Measurements from ENCODE around the gene CYB5D1.

CYB5D1 gene

DNA sequence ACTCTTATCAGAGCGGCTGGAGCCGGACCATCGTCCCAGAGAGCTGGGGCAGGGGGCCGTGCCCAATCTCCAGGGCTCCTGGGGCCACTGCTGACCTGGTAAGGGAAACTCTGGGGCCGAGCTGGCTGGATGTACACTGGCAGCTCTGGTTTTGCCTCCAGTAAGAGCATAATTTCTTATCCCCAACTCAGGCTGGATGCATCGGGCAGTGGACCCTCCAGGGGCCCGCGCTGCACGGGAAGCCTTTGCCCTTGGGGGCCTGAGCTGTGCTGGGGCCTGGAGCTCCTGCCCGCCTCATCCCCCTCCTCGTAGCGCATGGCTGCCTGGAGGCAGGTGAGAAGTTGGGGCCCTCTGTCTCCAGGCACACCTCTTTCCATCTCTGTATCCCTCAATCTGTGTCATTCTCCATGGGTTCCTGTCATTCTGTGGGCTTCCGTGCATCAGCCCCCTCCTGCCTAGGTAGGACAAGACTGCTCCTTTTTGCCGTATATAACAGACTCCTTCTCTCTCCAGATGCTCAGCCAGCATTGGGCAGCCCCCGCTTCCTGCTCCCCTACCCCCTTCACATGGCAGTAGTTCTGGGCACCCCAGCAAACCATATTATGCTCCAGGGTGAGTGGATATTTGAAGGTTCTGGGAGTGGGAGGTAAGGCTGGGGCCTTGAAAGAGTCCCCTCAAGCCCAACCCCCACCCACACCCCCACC is 12.3 kb upstream of the CYB5D1 start:
- no peak for DNase-seq

- no peak for DNase-seq
Measured at GRCh38 chr17:7846063-7846735, 11.6 kb upstream of the CYB5D1 start.

- DNase-seq, result no peak
Measured at GRCh38 chr17:7846765-7847661, 10.8 kb upstream of the CYB5D1 start.

DNA sequence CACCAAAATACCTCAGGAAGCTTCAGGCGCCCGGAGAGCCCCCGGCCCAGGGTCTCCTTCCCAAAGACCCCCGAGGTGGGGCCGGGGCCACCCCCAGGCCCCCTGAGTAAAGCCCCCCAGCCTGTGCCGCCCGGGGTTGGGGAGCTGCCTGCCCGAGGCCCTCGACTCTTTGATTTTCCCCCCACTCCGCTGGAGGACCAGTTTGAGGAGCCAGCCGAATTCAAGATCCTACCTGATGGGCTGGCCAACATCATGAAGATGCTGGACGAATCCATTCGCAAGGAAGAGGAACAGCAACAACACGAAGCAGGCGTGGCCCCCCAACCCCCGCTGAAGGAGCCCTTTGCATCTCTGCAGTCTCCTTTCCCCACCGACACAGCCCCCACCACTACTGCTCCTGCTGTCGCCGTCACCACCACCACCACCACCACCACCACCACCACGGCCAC is 9.6 kb upstream of the CYB5D1 start:
- DNase-seq, result no peak

DNA sequence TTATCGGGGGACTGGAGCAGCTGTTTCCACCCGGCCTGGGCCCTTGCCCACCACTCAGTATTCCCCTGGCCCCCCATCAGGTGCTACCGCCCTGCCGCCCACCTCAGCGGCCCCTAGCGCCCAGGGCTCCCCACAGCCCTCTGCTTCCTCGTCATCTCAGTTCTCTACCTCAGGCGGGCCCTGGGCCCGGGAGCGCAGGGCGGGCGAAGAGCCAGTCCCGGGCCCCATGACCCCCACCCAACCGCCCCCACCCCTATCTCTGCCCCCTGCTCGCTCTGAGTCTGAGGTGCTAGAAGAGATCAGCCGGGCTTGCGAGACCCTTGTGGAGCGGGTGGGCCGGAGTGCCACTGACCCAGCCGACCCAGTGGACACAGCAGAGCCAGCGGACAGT is 9.1 kb upstream of the CYB5D1 start:
- DNase-seq, result no peak

- no peak for DNase-seq
Measured at GRCh38 chr17:7849130-7849750, 8.6 kb upstream of the CYB5D1 start.

GRCh38 chr17:7849751-7850504 is 7.9 kb upstream of the CYB5D1 start:
- DNase-seq, result no peak

GRCh38 chr17:7850701-7851437 is 6.9 kb upstream of the CYB5D1 start:
- no peak for DNase-seq

GRCh38 chr17:7851438-7852261 is 6.2 kb upstream of the CYB5D1 start:
- peak; percentile 95 for DNase-seq

DNA sequence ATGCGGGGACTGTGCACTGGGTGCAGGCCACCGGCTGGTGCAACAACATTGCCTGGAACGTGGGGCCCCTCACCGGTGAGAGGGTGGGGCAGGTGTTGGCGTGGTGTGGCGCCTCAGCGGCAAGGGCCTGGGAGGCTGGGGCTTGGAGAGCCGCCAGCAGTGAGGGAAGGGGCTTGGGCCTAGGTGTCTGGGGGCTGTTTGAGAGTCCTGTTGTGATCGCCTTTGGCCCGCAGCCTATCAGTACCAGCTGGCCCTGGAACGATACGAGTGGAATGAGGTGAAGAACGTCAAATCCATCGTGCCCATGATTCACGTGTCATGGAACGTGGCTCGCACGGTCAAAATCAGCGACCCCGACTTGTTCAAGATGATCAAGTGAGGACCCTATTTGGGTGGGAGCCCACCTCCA is 5.5 kb upstream of the CYB5D1 start:
- DNase-seq, result no peak

DNA sequence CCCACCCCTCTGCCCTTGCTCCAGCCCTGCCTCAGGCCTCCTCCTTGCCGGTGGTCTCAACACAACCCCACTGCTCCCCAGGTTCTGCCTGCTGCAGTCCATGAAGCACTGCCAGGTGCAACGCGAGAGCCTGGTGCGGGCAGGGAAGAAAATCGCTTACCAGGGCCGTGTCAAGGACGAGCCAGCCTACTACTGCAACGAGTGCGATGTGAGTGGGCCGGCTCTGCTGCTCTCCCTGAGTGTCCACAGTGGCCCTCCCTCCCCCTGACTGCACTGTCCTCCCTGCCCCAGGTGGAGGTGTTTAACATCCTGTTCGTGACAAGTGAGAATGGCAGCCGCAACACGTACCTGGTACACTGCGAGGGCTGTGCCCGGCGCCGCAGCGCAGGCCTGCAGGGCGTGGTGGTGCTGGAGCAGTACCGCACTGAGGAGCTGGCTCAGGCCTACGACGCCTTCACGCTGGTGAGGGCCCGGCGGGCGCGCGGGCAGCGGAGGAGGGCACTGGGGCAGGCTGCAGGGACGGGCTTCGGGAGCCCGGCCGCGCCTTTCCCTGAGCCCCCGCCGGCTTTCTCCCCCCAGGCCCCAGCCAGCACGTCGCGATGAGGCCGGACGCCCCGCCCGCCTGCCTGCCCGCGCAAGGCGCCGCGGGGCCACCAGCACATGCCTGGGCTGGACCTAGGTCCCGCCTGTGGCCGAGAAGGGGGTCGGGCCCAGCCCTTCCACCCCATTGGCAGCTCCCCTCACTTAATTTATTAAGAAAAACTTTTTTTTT is 4.7 kb upstream of the CYB5D1 start:
- no peak for DNase-seq

DNA sequence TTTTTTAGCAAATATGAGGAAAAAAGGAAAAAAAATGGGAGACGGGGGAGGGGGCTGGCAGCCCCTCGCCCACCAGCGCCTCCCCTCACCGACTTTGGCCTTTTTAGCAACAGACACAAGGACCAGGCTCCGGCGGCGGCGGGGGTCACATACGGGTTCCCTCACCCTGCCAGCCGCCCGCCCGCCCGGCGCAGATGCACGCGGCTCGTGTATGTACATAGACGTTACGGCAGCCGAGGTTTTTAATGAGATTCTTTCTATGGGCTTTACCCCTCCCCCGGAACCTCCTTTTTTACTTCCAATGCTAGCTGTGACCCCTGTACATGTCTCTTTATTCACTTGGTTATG is 4.1 kb upstream of the CYB5D1 start:
- DNase-seq, result no peak

- DNase-seq, result no peak
Measured at GRCh38 chr17:7854078-7854777, 3.6 kb upstream of the CYB5D1 start.

DNA sequence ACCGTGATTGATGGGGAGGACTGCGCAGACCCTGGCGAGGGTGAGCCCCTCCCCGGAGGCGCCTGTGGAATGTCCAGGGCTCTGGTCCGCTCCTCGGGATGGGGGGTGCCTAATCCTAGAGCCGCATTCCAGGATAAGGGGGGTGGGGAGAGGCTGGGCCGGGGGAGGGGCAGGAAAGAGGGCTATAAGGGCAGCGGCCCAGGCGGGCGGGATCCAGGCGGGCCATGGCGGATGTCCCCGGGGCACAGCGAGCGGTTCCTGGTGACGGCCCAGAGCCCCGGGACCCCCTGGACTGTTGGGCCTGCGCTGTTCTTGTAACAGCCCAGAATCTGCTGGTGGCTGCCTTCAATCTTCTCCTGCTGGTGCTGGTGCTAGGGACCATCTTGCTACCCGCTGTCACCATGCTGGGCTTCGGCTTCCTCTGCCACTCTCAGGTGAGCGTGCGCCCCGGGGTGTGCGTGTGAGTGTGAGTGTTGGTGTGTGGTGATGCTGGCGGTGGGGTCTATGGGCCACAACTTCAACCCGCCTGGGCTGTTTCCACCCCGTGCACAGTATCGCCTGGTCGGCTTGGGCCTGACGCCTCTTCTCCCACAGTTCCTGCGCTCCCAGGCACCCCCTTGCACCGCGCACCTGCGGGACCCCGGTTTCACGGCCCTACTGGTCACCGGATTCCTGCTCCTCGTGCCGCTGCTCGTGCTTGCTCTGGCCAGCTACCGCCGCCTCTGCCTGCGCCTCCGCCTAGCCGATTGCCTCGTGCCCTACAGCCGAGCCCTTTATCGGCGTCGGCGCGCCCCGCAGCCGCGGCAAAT is 2.7 kb upstream of the CYB5D1 start, which contains the start of gene TMEM88:
Gene TMEM88 (plus strand): TSS at position 216 of the 809 bp plus-strand sequence. CDS start 9 bp downstream, at position 225.
- no peak for DNase-seq

DNA sequence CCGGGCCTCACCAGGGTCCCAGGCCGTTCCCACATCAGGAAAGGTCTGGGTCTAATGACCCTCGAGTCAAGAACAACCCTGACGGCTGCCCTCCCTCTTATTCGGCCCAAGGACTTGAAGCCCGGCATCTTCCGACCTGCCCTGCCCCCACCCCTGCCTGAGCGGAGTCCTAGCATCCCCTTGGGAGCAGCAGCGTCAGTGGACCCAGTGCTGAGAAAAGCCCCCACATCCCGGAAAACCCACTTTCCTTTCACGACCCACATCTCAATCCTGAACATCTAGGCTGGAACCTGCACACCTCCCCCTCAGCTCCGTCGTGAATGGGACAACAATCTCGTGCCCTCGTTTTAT is 2.2 kb upstream of the CYB5D1 start:
- no peak for DNase-seq

DNA sequence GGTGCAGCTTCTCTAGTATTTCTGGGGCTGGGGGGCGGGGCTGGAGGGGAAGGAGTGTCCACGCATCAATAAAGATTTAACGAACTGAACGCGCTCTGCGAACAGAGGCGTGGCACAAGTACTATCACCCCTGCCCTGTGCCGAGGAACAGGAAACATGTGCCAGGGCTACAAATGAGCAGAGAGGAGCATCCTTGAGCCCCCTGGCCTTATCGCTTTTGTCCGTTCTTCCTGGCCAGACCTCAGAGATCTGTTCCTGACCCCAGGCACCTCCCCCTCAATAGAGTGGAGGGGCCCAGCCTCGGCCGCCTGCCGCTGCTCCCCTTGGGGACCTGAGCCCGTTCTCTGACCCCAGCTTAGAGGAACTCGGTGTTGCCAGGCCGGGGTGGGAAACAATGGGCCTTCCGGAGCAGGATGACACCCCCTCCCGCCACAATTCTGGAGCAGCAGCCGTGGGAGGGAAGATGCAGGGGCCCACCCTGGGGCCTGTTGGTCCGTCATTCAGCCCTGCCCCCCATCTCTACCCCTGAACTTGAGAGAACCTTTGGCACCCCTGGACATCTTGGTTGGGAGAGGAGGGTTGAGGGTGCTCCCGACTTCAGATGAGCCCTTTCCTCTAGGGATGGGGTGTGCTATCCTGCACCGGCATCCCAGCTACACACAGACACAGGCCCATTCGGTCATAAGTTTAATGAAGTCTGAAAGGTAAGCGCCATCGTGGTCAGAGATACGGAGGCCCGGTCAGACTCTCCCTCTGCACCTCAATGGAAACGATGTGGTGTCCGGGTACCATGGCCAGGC is 1.6 kb upstream of the CYB5D1 start:
- DNase-seq, result peak; percentile 48
